HepG2 (cell line): ENCODE data around the gene ANKLE1. TPM values are rescaled to one million over a fixed set of nuclear protein-coding genes. Genes with fewer than 3 reads are reported as not detected.

Source experiments
- CREM ChIP-seq, 2 experiments: sonication (generic) in 1 of 2; formaldehyde crosslinking in 1 of 2; IDR thresholded peaks; 2 replicates each; pipeline versions ENCODE4 v1.4.0 to v1.6.1; 2016 to 2020; ENCODE audit warnings: antibody characterized with exemption in 1 of 2, mild to moderate bottlenecking in 1 of 2, missing genetic modification reagents in 1 of 2
- E2F5 ChIP-seq: sonication (generic); formaldehyde crosslinking; conservative IDR thresholded peaks from 2 replicates; pipeline ENCODE4 v1.4.0; 2020; ENCODE audit warnings: missing genetic modification reagents
- FOXO4 ChIP-seq: sonication (generic); formaldehyde crosslinking; conservative IDR thresholded peaks from 2 replicates; pipeline ENCODE4 v1.8.1; 2023; ENCODE audit warnings: missing genetic modification reagents
- IKZF1 ChIP-seq: fragments of 450-650 bp; IDR thresholded peaks from 2 replicates; pipeline ENCODE4 v1.7.1; 2016
- PAWR ChIP-seq: sonication (generic); formaldehyde crosslinking; IDR thresholded peaks from 2 replicates; pipeline ENCODE4 v1.4.0; 2020; ENCODE audit warnings: missing genetic modification reagents, mild to moderate bottlenecking, borderline replicate concordance
- RBM22 ChIP-seq: fragments of 200-400 bp; formaldehyde crosslinking; optimal IDR thresholded peaks from 2 replicates; pipeline ENCODE3; 2017; ENCODE audit warnings: mild to moderate bottlenecking, low read length, moderate library complexity
- SYNCRIP ChIP-seq: fragments of 200-400 bp; formaldehyde crosslinking; IDR thresholded peaks from 2 replicates; pipeline ENCODE4 v1.6.1; 2018; ENCODE audit warnings: mild to moderate bottlenecking, low read depth, low read length; ENCODE audit not compliant: insufficient read depth
- TCF12 ChIP-seq, 2 experiments: fragments of 450-650 bp in 1 of 2; sonication (generic) in 1 of 2; formaldehyde crosslinking in 1 of 2; IDR thresholded peaks; 2 replicates each; pipeline versions ENCODE4 v1.6.1 to v1.8.0; 2017 to 2022; ENCODE audit warnings: antibody characterized with exemption in 1 of 2, mild to moderate bottlenecking in 1 of 2, missing genetic modification reagents in 1 of 2, moderate library complexity in 1 of 2
- TSC22D2 ChIP-seq: sonication (generic); formaldehyde crosslinking; IDR thresholded peaks from 2 replicates; pipeline ENCODE4 v1.5.1; 2020; ENCODE audit warnings: missing genetic modification reagents, mild to moderate bottlenecking, borderline replicate concordance
- YEATS4 ChIP-seq: sonication (generic); formaldehyde crosslinking; IDR thresholded peaks from 2 replicates; pipeline ENCODE4 v1.4.0; 2020; ENCODE audit warnings: missing genetic modification reagents, borderline replicate concordance
- ZBTB38 ChIP-seq: sonication (generic); formaldehyde crosslinking; IDR thresholded peaks from 2 replicates; pipeline ENCODE4 v1.5.1; 2020; ENCODE audit warnings: mild to moderate bottlenecking, missing genetic modification reagents
- ZKSCAN1 ChIP-seq: fragments of 150-350 bp; IDR thresholded peaks from 2 replicates; pipeline ENCODE4 v1.6.1; 2014; ENCODE audit warnings: low read length
- ZNF17 ChIP-seq: sonication (generic); formaldehyde crosslinking; IDR thresholded peaks from 2 replicates; pipeline ENCODE4 v1.5.0; 2020; ENCODE audit warnings: mild to moderate bottlenecking, missing genetic modification reagents
- ZNF33B ChIP-seq: sonication (generic); formaldehyde crosslinking; IDR thresholded peaks from 2 replicates; pipeline ENCODE4 v1.5.1; 2020; ENCODE audit warnings: mild to moderate bottlenecking, missing genetic modification reagents
- ZNF354B ChIP-seq: sonication (generic); formaldehyde crosslinking; IDR thresholded peaks from 2 replicates; pipeline ENCODE4 v1.8.0; 2022; ENCODE audit warnings: mild to moderate bottlenecking, missing genetic modification reagents
- ZNF496 ChIP-seq: sonication (generic); formaldehyde crosslinking; IDR thresholded peaks from 2 replicates; pipeline ENCODE4 v1.8.1; 2023; ENCODE audit warnings: mild to moderate bottlenecking, moderate library complexity, missing genetic modification reagents; ENCODE audit not compliant: insufficient replicate concordance
- ZNF577 ChIP-seq: sonication (generic); formaldehyde crosslinking; IDR thresholded peaks from 2 replicates; pipeline ENCODE4 v1.4.0; 2020; ENCODE audit warnings: mild to moderate bottlenecking, low read depth, missing genetic modification reagents, borderline replicate concordance
- ZNF646 ChIP-seq: sonication (generic); formaldehyde crosslinking; IDR thresholded peaks from 2 replicates; pipeline ENCODE4 v1.9.0; 2021; ENCODE audit warnings: mild to moderate bottlenecking, missing genetic modification reagents
- ZNF7 ChIP-seq: IDR thresholded peaks from 2 replicates; pipeline ENCODE4 v1.6.1; 2016; ENCODE audit warnings: missing biosample characterization, missing genetic modification reagents
- ZSCAN22 ChIP-seq: sonication (generic); formaldehyde crosslinking; IDR thresholded peaks from 2 replicates; pipeline ENCODE4 v1.4.0; 2020; ENCODE audit warnings: mild to moderate bottlenecking, missing genetic modification reagents
- polyA plus RNA-seq, 8 experiments: library from polyadenylated mRNA; depleted of rRNA in 3 of 8; stranded (reverse) in 7 of 8; unstranded in 1 of 8; fragments of >200 nt; fragmentation: Illumina TruSeq in 4 of 8; extraction: Trizol in 4 of 8; gene quantifications; 2 replicates each; pipeline versions ENCODE4 v1.2.1 to v1.2.3, GENCODE V29; 2011 to 2016; ENCODE audit warnings: low read depth in 4 of 8, missing spikeins in 1 of 8, mixed read lengths in 1 of 8; ENCODE audit not compliant: insufficient read depth in 1 of 8
- total RNA-seq, 5 experiments: library from RNA; depleted of rRNA; stranded (reverse); fragments of >200 nt; fragmentation: Illumina TruSeq; extraction: Trizol; gene quantifications; 2 replicates each; pipeline ENCODE4 v1.2.3, GENCODE V29; 2016; ENCODE audit warnings: low read depth in 1 of 5

ANKLE1 gene
- total and polyA plus RNA-seq, 2 of the 13 experiments (the other 11 are each of a cell fraction or from before 2014, with no cell fraction given) = 0.69 to 1.5 TPM

- TF ChIP-seq YEATS4 (peak; percentile 88; the same call in 1 of the 2 replicates), ZBTB38 (CRISPR knock-in tag) (peak; percentile 81), ZNF17 (no peak), CREM (IDR thresholded peaks at IDR 0.05) (peak; percentile 63), CREM (CRISPR knock-in tag; IDR thresholded peaks at IDR 0.05) (no peak), RBM22 (peak; percentile 57), ZNF646 (CRISPR knock-in tag) (no peak), SYNCRIP (no peak), ZKSCAN1 (no peak), PAWR (CRISPR knock-in tag) (no peak), ZNF33B (CRISPR knock-in tag) (no peak), ZNF496 (CRISPR knock-in tag) (no peak), ZNF354B (CRISPR knock-in tag) (peak; percentile 71; the same call in 1 of the 2 replicates), ZNF577 (no peak), TSC22D2 (CRISPR knock-in tag) (no peak), FOXO4 (CRISPR knock-in tag) (no peak), ZNF7 (CRISPR knock-in tag) (no peak), ZSCAN22 (CRISPR knock-in tag) (no peak), TCF12 (IDR thresholded peaks at IDR 0.05) (no peak), TCF12 (CRISPR knock-in tag; IDR thresholded peaks at IDR 0.05) (peak; percentile 90), E2F5 (CRISPR knock-in tag) (0 out of 2 replicates have a peak, but pooled peaks have one; percentile 38), IKZF1 (no peak)
These were observed 53.0 kb downstream of the ANKLE1 start, which contains the start of gene ANO8 (continued) for GRCh38 chr19:17334414-17335409.
